CD4-positive, alpha-beta T cell (primary cell): Measurements from ENCODE around the gene SLX9. TPM values are rescaled to one million over a fixed set of nuclear protein-coding genes. Genes with fewer than 3 reads are reported as not detected.

Experiments used
- ATAC-seq: fragments of 200-7000 bp; cut with Tn5 transposase; one replicate; pipeline ENCODE4 v1.10.0; 2022; ENCODE audit warnings: mild to moderate bottlenecking; ENCODE audit not compliant: poor library complexity
- CTCF ChIA-PET: fragments of 350-600 bp; sonication (Branson Sonifier 250); formaldehyde crosslinking; loops from one replicate; lab custom pipeline; 2021; ENCODE audit warnings: antibody characterized with exemption, inconsistent platforms; lab: Charles Lee
- POLR2A ChIA-PET: fragments of 350-600 bp; sonication (Branson Sonifier 250); formaldehyde crosslinking; loops from one replicate; lab custom pipeline; 2021; ENCODE audit warnings: antibody characterized with exemption, inconsistent platforms; lab: Charles Lee
- DNase-seq, 14 experiments: peaks; one replicate each; pipeline ENCODE4 v3.0.0-alpha.2; 2013 to 2020; ENCODE audit warnings: mixed read lengths in 2 of 14
- H3K27ac ChIP-seq, 2 donors: one replicate each; pipeline versions ENCODE4 v1.5.1 to v1.7.0; 2013; ENCODE audit warnings: low read length in 2 of 2, low read depth in 1 of 2, mild to moderate bottlenecking in 1 of 2
- H3K27me3 ChIP-seq, 2 experiments: 1 replicate in 1 of 2; 2 replicates in 1 of 2; pipeline versions ENCODE4 v1.6.1 to v1.7.0; 2013; ENCODE audit warnings: low read length in 2 of 2, control low read depth in 1 of 2, mild to moderate bottlenecking in 1 of 2, moderate library complexity in 1 of 2; ENCODE audit not compliant: insufficient read depth in 2 of 2, control insufficient read depth in 1 of 2
- H3K36me3 ChIP-seq: one replicate; pipeline ENCODE4 v1.6.1; 2013; ENCODE audit warnings: low read length, control low read depth; ENCODE audit not compliant: insufficient read depth
- H3K4me1 ChIP-seq: one replicate; pipeline ENCODE4 v1.6.1; 2013; ENCODE audit warnings: low read length, control low read depth; ENCODE audit not compliant: insufficient read depth
- H3K4me3 ChIP-seq: one replicate; pipeline ENCODE4 v1.5.1; 2013; ENCODE audit warnings: mild to moderate bottlenecking, low read length, moderate library complexity
- H3K9me3 ChIP-seq, 2 experiments: 1 replicate in 1 of 2; 2 replicates in 1 of 2; pipeline versions ENCODE4 v1.6.1 to v1.7.0; 2013; ENCODE audit warnings: low read length in 2 of 2, mild to moderate bottlenecking in 2 of 2, control low read depth in 1 of 2, moderate library complexity in 1 of 2; ENCODE audit not compliant: control insufficient read depth in 1 of 2, insufficient read depth in 1 of 2
- H3K27ac Mint-ChIP-seq: one replicate; pipeline ENCODE4 v1.8.0; 2020; ENCODE audit warnings: mixed read lengths
- H3K27me3 Mint-ChIP-seq: one replicate; pipeline ENCODE4 v1.8.0; 2021; ENCODE audit warnings: mixed read lengths
- H3K36me3 Mint-ChIP-seq: one replicate; pipeline ENCODE4 v1.8.0; 2021; ENCODE audit warnings: low read depth, mixed read lengths
- H3K4me1 Mint-ChIP-seq: one replicate; pipeline ENCODE4 v1.8.0; 2021; ENCODE audit warnings: low read depth, mixed read lengths
- H3K4me3 Mint-ChIP-seq: one replicate; pipeline ENCODE4 v1.8.0; 2020; ENCODE audit warnings: mild to moderate bottlenecking, mixed read lengths
- H3K9me3 Mint-ChIP-seq: one replicate; pipeline ENCODE4 v1.8.0; 2020; ENCODE audit warnings: mixed read lengths
- CTCF ChIP-seq: fragments of 200-600 bp; IDR thresholded peaks from one replicate; pipeline ENCODE4 v1.8.0; 2022; ENCODE audit warnings: antibody characterized with exemption, mild to moderate bottlenecking
- intact Hi-C, 2 experiments: fragments of 100-400 bp; cut with DNase I in 1 of 2; cut with micrococcal nuclease in 1 of 2; formaldehyde crosslinking; loops; one replicate each; pipeline versions ENCODE4 v1.15.1 to v1.9.0; 2023 to 2025; cut with DNase I, micrococcal nuclease
- total RNA-seq, 174 experiments: library from RNA in 2 of 174; stranded (reverse) in 2 of 174; gene quantifications; one replicate each; pipeline ENCODE4 v1.2.3 and lab custom pipeline; 2021 to 2026

SLX9 gene
- total RNA-seq, 2 experiments from 2014 or later: 7.7 to 9.1 TPM

DNA sequence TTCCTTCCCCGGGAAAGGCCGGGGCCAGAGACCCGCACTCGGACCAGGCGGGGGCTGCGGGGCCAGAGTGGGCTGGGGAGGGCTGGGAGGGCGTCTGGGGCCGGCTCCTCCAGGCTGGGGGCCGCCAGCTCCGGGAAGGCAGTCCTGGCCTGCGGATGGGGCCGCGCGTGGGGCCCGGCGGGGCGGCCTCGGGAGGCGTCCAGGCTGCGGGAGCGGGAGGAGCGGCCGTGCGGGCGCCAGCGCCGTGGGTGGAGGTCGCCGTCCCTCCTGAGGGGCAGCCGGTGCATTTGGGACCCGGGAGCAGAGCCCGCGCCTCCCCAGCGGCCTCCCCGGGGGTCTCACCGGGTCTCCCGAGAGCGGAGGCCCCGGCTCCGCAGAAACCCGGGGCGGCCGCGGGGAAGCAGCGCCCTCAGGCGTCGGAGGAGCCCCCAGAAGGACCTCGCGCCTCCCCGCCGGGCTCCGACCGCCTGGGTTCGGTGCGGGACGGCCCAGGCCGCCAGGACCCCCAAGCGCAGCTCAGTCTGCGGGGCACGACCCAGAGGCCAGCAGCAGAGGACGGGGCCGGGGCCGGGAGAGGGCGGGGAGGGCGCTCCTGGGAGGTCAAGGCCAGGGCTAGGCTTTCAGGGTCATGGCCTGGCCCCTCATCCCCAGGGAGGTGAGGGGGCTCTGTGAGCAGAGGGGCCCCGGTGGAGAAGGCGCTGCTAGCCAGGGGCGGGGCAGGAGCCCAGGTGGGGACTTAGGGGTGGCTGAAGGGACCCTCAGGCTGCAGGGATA is 7.2 kb upstream of the SLX9 start:
- Mint-ChIP-seq H3K4me3 (no peak overlapping the region), H3K9me3 (no peaks in the 10 kb centered on the region), H3K27me3 (no peaks in the 10 kb centered on the region), H3K36me3 (no peaks in the 10 kb centered on the region), H3K27ac (no peak overlapping the region), H3K4me1 (peaks cover 38% of the 10 kb centered on the region)
- H3K4me1 ChIP-seq: peaks cover 56% of the 10 kb centered on the region
- peak; percentile 76 for TF ChIP-seq CTCF
- no peaks in the 10 kb centered on the region for H3K27me3 ChIP-seq
- peak overlapping the region in 1 of 2 donors; percentile 50 for H3K27ac ChIP-seq
- peak overlapping the region; percentile 66 for H3K4me3 ChIP-seq
- CTCF ChIA-PET: interaction anchor here (1.0 to 6.3 kb wide), 7 partner anchors 16 to 131 kb away, joined by 5 to 56 read pairs (median 9); partner anchors contain the start of gene UBE2G2
- POLR2A ChIA-PET: interaction anchor here (0.7 to 9.5 kb wide), 11 partner anchors 12 to 131 kb away, joined by 3 to 362 read pairs (median 6); partner anchors contain the start of genes ITGB2, PTTG1IP and UBE2G2
- peak; percentile 54 to 84 (median 73) for DNase-seq
- no peaks in the 10 kb centered on the region for H3K36me3 ChIP-seq
- no peaks in the 10 kb centered on the region for H3K9me3 ChIP-seq
- ATAC-seq: peak; percentile 61
- intact Hi-C loops: loop anchor here (1.0 to 5.0 kb wide), 5 partner anchors 20 to 132 kb away; partner anchors contain the start of genes UBE2G2 (in 2 of the 2) and SUMO3 (in 1 of the 2)

DNA sequence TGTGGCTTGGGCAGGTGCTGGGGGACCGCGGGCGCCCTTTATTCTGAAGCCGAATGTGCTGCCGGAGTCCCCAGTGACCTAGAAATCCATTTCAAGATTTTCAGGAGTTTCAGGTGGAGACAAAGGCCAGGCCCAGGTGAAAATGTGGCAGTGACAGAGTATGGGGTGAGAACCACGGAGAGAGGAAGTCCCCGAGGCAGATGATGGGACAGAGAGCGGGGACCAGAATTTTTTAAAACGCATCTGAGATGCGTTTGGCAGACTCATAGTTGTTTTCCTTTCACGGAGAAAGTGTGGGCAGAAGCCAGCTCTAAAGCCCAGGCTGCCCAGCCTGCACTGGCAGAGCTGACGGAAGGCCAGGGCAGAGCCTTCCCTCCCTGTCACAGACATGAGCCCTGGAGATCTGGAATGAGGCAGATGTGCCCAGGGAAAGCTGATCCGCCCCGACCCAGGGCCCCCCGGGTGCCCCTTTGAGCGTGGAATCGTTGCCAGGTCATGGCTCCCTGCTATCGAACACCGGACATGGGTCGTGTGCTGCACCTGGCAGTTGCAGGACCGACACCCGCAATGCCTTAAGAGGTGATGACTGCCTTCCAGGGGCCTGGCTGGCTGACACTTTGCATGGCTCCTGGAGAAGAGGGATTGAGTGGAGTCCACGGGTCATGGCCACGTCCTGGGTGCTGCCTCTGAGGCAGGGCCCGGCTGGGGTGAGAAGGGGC is 6.5 kb upstream of the SLX9 start:
- ATAC-seq (no peak), DNase-seq (no peak)
- no peak overlapping the region for H3K27ac ChIP-seq
- Mint-ChIP-seq H3K4me1 (peaks cover 31% of the 10 kb centered on the region), H3K36me3 (no peaks in the 10 kb centered on the region), H3K27me3 (no peaks in the 10 kb centered on the region), H3K27ac (peak overlapping the region; percentile 30), H3K4me3 (peak overlapping the region; percentile 51), H3K9me3 (no peaks in the 10 kb centered on the region)
- ChIA-PET CTCF (interaction anchor here (2.0 to 6.3 kb wide), 4 partner anchors 20 to 132 kb away, joined by 5 to 56 read pairs (median 11); partner anchors contain the start of gene UBE2G2), POLR2A (interaction anchor here (1.0 to 9.5 kb wide), 3 partner anchors 19 to 59 kb away, joined by 3 to 362 read pairs (median 11); partner anchors contain the start of gene PTTG1IP)
- no peak overlapping the region for H3K4me3 ChIP-seq
- no peaks in the 10 kb centered on the region for H3K36me3 ChIP-seq
- H3K4me1 ChIP-seq: peaks cover 48% of the 10 kb centered on the region
- intact Hi-C loops: loop anchor here in 1 of 2 experiments (2.0 to 5.0 kb wide), 2 partner anchors 116 to 133 kb away; partner anchors contain the start of genes SUMO3 and UBE2G2
- no peaks in the 10 kb centered on the region for H3K27me3 ChIP-seq
- no peak for TF ChIP-seq CTCF
- no peaks in the 10 kb centered on the region for H3K9me3 ChIP-seq

DNA sequence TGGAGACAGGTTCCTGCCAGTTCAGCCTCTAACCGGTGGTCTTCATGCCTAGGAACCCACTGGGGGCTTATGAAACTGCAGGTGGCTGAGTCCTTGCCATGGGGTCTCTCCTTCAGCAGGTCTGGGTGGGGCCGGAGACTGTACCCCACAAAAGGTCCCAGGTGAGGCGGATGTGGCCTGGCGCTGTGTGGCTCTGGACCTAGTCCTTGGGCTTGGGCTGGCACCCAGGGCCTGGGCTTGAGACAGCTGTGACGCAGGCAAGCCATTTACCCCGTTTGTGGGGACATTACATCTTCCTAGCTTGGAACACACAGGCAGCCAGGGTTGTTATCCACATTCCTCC is 5.9 kb upstream of the SLX9 start:
- Mint-ChIP-seq H3K27me3 (no peaks in the 10 kb centered on the region), H3K9me3 (no peaks in the 10 kb centered on the region), H3K36me3 (no peaks in the 10 kb centered on the region), H3K4me1 (peaks cover 27% of the 10 kb centered on the region), H3K27ac (no peak overlapping the region), H3K4me3 (peak overlapping the region; percentile 51)
- Histone ChIP-seq H3K27ac (no peak overlapping the region), H3K4me1 (peaks cover 46% of the 10 kb centered on the region), H3K9me3 (no peaks in the 10 kb centered on the region), H3K27me3 (no peaks in the 10 kb centered on the region), H3K4me3 (no peak overlapping the region), H3K36me3 (no peaks in the 10 kb centered on the region)
- no peak for TF ChIP-seq CTCF
- ChIA-PET POLR2A (interaction anchor here (1.0 to 9.5 kb wide), 2 partner anchors 19 to 60 kb away, joined by 3 to 362 read pairs; partner anchors contain the start of gene PTTG1IP), CTCF (interaction anchor here (1.1 to 2.3 kb wide), 2 partner anchors 20 to 40 kb away, joined by 4 to 10 read pairs; no protein-coding TSS in a partner anchor)
- intact Hi-C loops: loop anchor here in 1 of 2 experiments (2.0 to 5.0 kb wide), 2 partner anchors 117 to 133 kb away; partner anchors contain the start of genes SUMO3 and UBE2G2
- DNase-seq: no peak
- ATAC-seq: no peak
